ENCODE data around the gene HNRNPF.
A peak's percentile ranks its signal among the peaks of the same experiment; 100 is the strongest.

The HNRNPF gene

DNA sequence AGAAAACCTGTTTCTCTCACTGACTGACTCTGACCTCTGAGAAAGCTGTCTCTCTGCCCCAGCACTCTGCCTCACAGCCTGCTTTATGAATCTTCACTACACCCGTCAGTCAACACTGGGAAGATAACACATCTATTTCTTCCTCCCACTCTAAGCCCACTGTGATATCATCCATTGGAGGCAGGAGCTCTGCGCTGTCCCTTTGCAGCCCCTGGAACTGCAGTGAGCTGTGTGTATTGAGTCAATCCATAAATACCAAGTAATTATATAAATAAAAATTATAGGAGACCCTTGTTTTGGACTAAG, 54.7 kb downstream of the HNRNPF start (continued):
- TF ChIP-seq PPARA (CRISPR knock-in tag; IDR thresholded peaks at IDR 0.05; ENCODE audit: borderline replicate concordance), result no peak
- TF ChIP-seq ZNF70 (CRISPR knock-in tag; IDR thresholded peaks at IDR 0.05), result no peak
- TF ChIP-seq, protein P1, sequence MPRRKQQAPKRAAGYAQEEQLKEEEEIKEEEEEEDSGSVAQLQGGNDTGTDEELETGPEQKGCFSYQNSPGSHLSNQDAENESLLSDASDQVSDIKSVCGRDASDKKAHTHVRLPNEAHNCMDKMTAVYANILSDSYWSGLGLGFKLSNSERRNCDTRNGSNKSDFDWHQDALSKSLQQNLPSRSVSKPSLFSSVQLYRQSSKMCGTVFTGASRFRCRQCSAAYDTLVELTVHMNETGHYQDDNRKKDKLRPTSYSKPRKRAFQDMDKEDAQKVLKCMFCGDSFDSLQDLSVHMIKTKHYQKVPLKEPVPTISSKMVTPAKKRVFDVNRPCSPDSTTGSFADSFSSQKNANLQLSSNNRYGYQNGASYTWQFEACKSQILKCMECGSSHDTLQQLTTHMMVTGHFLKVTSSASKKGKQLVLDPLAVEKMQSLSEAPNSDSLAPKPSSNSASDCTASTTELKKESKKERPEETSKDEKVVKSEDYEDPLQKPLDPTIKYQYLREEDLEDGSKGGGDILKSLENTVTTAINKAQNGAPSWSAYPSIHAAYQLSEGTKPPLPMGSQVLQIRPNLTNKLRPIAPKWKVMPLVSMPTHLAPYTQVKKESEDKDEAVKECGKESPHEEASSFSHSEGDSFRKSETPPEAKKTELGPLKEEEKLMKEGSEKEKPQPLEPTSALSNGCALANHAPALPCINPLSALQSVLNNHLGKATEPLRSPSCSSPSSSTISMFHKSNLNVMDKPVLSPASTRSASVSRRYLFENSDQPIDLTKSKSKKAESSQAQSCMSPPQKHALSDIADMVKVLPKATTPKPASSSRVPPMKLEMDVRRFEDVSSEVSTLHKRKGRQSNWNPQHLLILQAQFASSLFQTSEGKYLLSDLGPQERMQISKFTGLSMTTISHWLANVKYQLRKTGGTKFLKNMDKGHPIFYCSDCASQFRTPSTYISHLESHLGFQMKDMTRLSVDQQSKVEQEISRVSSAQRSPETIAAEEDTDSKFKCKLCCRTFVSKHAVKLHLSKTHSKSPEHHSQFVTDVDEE (CRISPR knock-in tag; IDR thresholded peaks at IDR 0.05), result no peak
- TF ChIP-seq OSR1 (CRISPR knock-in tag; IDR thresholded peaks at IDR 0.05), result no peak
- TF ChIP-seq ARNTL (CRISPR knock-in tag; IDR thresholded peaks at IDR 0.05; ENCODE audit: borderline replicate concordance, low read depth), result no peak

DNA sequence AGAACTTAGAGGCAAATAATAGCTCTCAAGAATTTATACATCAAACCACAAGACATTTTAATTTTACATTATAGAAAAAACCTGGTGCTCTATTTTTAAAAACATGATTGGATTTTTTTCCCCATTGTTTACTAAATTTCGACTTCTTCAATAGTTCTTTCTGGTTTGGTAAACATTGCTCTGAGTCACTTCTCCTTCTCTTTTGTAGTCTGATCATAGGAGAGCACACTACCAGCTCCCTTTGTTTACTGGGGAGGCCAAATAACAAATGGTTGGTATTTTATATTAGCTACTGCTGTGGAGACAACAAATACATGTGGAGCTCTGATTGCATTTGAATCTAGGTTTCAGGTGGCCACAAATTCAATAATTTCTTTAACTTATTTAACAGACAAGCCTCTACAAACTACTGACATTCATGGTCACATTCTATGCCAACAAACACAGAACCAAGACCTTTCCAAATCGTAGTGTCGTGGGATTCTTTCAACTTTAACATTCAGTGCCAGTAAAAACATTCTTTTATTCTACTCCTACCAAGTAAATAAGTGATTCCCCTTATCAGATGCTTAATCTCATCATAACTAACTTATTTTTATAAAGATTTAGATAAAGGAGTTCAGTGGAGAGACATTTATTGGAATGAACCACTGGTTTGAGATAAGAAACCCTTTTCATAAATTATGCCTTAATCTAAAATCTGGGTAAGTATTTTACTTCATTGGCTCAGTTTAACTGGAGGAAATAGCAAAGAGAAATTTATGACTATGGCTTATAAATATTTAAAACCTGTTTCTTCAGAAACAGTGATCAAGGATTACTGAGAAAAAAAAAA, 55.3 kb downstream of the HNRNPF start:
- TF ChIP-seq ARNTL (CRISPR knock-in tag; IDR thresholded peaks at IDR 0.05; ENCODE audit: borderline replicate concordance, low read depth), result no peak
- no peak for TF ChIP-seq GLIS3 (CRISPR knock-in tag; IDR thresholded peaks at IDR 0.05)
- no peak for TF ChIP-seq BACH2 (CRISPR knock-in tag; IDR thresholded peaks at IDR 0.05; ENCODE audit: borderline replicate concordance)
- TF ChIP-seq ZNF565 (CRISPR knock-in tag; conservative IDR thresholded peaks at IDR 0.05; ENCODE audit: low read depth), result no peak
- no peak for TF ChIP-seq CSDC2 (CRISPR knock-in tag; IDR thresholded peaks at IDR 0.05)
- TF ChIP-seq, protein P2, sequence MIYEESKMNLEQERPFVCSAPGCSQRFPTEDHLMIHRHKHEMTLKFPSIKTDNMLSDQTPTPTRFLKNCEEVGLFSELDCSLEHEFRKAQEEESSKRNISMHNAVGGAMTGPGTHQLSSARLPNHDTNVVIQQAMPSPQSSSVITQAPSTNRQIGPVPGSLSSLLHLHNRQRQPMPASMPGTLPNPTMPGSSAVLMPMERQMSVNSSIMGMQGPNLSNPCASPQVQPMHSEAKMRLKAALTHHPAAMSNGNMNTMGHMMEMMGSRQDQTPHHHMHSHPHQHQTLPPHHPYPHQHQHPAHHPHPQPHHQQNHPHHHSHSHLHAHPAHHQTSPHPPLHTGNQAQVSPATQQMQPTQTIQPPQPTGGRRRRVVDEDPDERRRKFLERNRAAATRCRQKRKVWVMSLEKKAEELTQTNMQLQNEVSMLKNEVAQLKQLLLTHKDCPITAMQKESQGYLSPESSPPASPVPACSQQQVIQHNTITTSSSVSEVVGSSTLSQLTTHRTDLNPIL (CRISPR knock-in tag; IDR thresholded peaks at IDR 0.05; ENCODE audit: low read depth), result 0 out of 2 replicates have a peak, but pooled peaks have one; percentile 32
- TF ChIP-seq ZC3H10 (CRISPR knock-in tag; IDR thresholded peaks at IDR 0.05), result no peak
- TF ChIP-seq ISL1 (CRISPR knock-in tag; IDR thresholded peaks at IDR 0.05), result peak; percentile 97
- no peak for TF ChIP-seq RARB (CRISPR knock-in tag; IDR thresholded peaks at IDR 0.05)
- ATAC-seq, result peak; percentile 27

DNA sequence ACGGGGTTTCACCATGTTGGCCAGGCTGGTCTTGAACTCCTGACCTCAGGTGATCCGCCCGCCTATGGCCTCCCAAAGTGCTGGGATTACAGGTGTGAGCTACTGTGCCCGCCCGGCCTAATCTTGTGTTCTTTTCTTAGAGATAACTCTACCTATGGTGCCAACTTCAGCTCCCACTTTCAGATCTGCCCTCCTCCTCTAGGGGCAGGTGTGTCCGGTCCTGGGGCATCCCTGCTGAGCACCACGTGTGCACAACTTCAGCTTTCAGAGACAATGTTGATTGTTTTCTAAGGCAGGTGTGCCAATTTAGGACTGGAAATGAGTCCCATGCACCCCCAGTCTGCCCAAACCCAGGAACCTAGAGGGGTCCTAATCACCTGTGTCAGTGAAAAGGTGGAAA, 56.0 kb downstream of the HNRNPF start:
- TF ChIP-seq ZFP3 (CRISPR knock-in tag; IDR thresholded peaks at IDR 0.05), result no peak
- TF ChIP-seq, protein P2 (CRISPR knock-in tag; IDR thresholded peaks at IDR 0.05; ENCODE audit: low read depth), result no peak
- TF ChIP-seq, protein P3, sequence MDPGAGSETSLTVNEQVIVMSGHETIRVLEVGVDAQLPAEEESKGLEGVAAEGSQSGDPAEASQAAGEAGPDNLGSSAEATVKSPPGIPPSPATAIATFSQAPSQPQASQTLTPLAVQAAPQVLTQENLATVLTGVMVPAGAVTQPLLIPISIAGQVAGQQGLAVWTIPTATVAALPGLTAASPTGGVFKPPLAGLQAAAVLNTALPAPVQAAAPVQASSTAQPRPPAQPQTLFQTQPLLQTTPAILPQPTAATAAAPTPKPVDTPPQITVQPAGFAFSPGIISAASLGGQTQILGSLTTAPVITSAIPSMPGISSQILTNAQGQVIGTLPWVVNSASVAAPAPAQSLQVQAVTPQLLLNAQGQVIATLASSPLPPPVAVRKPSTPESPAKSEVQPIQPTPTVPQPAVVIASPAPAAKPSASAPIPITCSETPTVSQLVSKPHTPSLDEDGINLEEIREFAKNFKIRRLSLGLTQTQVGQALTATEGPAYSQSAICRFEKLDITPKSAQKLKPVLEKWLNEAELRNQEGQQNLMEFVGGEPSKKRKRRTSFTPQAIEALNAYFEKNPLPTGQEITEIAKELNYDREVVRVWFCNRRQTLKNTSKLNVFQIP (CRISPR knock-in tag; IDR thresholded peaks at IDR 0.05; ENCODE audit: borderline replicate concordance, low read depth), result no peak
- TF ChIP-seq SNAI2 (CRISPR knock-in tag; IDR thresholded peaks at IDR 0.05), result no peak
- TF ChIP-seq ZNF565 (CRISPR knock-in tag; conservative IDR thresholded peaks at IDR 0.05; ENCODE audit: low read depth), result no peak
- TF ChIP-seq BACH2 (CRISPR knock-in tag; IDR thresholded peaks at IDR 0.05; ENCODE audit: borderline replicate concordance), result no peak
- TF ChIP-seq, protein P4, sequence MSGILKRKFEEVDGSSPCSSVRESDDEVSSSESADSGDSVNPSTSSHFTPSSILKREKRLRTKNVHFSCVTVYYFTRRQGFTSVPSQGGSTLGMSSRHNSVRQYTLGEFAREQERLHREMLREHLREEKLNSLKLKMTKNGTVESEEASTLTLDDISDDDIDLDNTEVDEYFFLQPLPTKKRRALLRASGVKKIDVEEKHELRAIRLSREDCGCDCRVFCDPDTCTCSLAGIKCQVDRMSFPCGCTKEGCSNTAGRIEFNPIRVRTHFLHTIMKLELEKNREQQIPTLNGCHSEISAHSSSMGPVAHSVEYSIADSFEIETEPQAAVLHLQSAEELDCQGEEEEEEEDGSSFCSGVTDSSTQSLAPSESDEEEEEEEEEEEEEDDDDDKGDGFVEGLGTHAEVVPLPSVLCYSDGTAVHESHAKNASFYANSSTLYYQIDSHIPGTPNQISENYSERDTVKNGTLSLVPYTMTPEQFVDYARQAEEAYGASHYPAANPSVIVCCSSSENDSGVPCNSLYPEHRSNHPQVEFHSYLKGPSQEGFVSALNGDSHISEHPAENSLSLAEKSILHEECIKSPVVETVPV (CRISPR knock-in tag; IDR thresholded peaks at IDR 0.05), result no peak
- TF ChIP-seq ZC3H10 (CRISPR knock-in tag; IDR thresholded peaks at IDR 0.05), result no peak
- TF ChIP-seq ZFP30 (CRISPR knock-in tag; IDR thresholded peaks at IDR 0.05), result no peak
- no peak for TF ChIP-seq ESRRG (CRISPR knock-in tag; IDR thresholded peaks at IDR 0.05)
- no peak for TF ChIP-seq PPARA (CRISPR knock-in tag; IDR thresholded peaks at IDR 0.05; ENCODE audit: borderline replicate concordance)
- TF ChIP-seq ZNF70 (CRISPR knock-in tag; IDR thresholded peaks at IDR 0.05), result no peak
- no peak for TF ChIP-seq RARB (CRISPR knock-in tag; IDR thresholded peaks at IDR 0.05)
- TF ChIP-seq OSR1 (CRISPR knock-in tag; IDR thresholded peaks at IDR 0.05), result no peak
- TF ChIP-seq ISL1 (CRISPR knock-in tag; IDR thresholded peaks at IDR 0.05), result no peak
- TF ChIP-seq ZNF8 (CRISPR knock-in tag; IDR thresholded peaks at IDR 0.05), result no peak
- TF ChIP-seq, protein P1 (CRISPR knock-in tag; IDR thresholded peaks at IDR 0.05), result no peak
- no peak for ATAC-seq
